Astrocyte (in vitro differentiated cells and primary cell): ENCODE measurements around the gene CA10. TPM values are rescaled to one million over a fixed set of nuclear protein-coding genes. Genes with fewer than 3 reads are reported as not detected.

Experiments
- DNase-seq: peaks from one replicate; pipeline ENCODE4 v3.0.0-alpha.2; 2010; ENCODE audit warnings: low read depth
- FAIRE-seq: peaks from 2 replicates; lab custom pipeline; 2011; peaks lifted over from hg19 to GRCh38; lab: Jason Lieb, UNC
- H2AFZ ChIP-seq: 2 replicates; pipeline ENCODE4 v1.6.0; 2012; ENCODE audit warnings: low read depth, low read length, inconsistent platforms
- H3K27ac ChIP-seq: 2 replicates; pipeline ENCODE4 v1.5.1; 2011; ENCODE audit warnings: low read depth, low read length, inconsistent platforms
- H3K27me3 ChIP-seq: 2 replicates; pipeline ENCODE4 v1.6.0; 2011; ENCODE audit warnings: low read length, inconsistent platforms; ENCODE audit not compliant: insufficient read depth
- H3K36me3 ChIP-seq: 2 replicates; pipeline ENCODE4 v1.5.1; 2011; ENCODE audit warnings: low read length, inconsistent platforms; ENCODE audit not compliant: insufficient read depth
- H3K4me1 ChIP-seq: 2 replicates; pipeline ENCODE4 v1.5.1; 2011; ENCODE audit warnings: low read length, inconsistent platforms; ENCODE audit not compliant: insufficient read depth
- H3K4me2 ChIP-seq: 2 replicates; pipeline ENCODE4 v1.6.0; 2012; ENCODE audit warnings: low read length, inconsistent platforms
- H3K4me3 ChIP-seq: 2 replicates; pipeline ENCODE4 v1.5.1; 2011; ENCODE audit warnings: low read depth, mild to moderate bottlenecking, low read length, inconsistent platforms; ENCODE audit not compliant: insufficient read depth
- H3K79me2 ChIP-seq: 2 replicates; pipeline ENCODE4 v1.6.0; 2012; ENCODE audit warnings: mild to moderate bottlenecking, low read length, inconsistent platforms; ENCODE audit not compliant: insufficient read depth
- H3K9ac ChIP-seq: 2 replicates; pipeline ENCODE4 v1.6.0; 2012; ENCODE audit warnings: mild to moderate bottlenecking, low read length, inconsistent platforms
- H3K9me3 ChIP-seq: 2 replicates; pipeline ENCODE4 v1.5.1; 2012; ENCODE audit warnings: low read depth, mild to moderate bottlenecking, low read length, inconsistent platforms; ENCODE audit not compliant: insufficient read depth
- H4K20me1 ChIP-seq: 2 replicates; pipeline ENCODE4 v1.6.0; 2012; ENCODE audit warnings: low read length, inconsistent platforms; ENCODE audit not compliant: insufficient read depth
- H3K27ac Mint-ChIP-seq: one replicate; pipeline ENCODE4 v1.8.0; 2021; ENCODE audit warnings: mild to moderate bottlenecking, mixed read lengths; ENCODE audit not compliant: unreplicated experiment
- H3K27me3 Mint-ChIP-seq: one replicate; pipeline ENCODE4 v1.8.0; 2021; ENCODE audit warnings: low read depth, mixed read lengths; ENCODE audit not compliant: unreplicated experiment
- H3K36me3 Mint-ChIP-seq: one replicate; pipeline ENCODE4 v1.8.0; 2021; ENCODE audit warnings: low read depth, mixed read lengths; ENCODE audit not compliant: unreplicated experiment
- H3K4me1 Mint-ChIP-seq: one replicate; pipeline ENCODE4 v1.8.0; 2021; ENCODE audit warnings: low read depth, mixed read lengths; ENCODE audit not compliant: unreplicated experiment
- H3K4me3 Mint-ChIP-seq: one replicate; pipeline ENCODE4 v1.8.0; 2021; ENCODE audit warnings: mild to moderate bottlenecking, moderate library complexity, mixed read lengths; ENCODE audit not compliant: unreplicated experiment
- H3K9me3 Mint-ChIP-seq: one replicate; pipeline ENCODE4 v1.8.0; 2021; ENCODE audit warnings: mild to moderate bottlenecking, mixed read lengths; ENCODE audit not compliant: unreplicated experiment
- EZH2 ChIP-seq: IDR thresholded peaks from 2 replicates; pipeline ENCODE4 v1.6.1; 2012; ENCODE audit warnings: mild to moderate bottlenecking, low read length, inconsistent platforms; ENCODE audit not compliant: insufficient read depth
- total RNA-seq: library from RNA; stranded (reverse); gene quantifications from 2 replicates; pipeline ENCODE4 v1.2.1, GENCODE V29; 2021
- TF ChIP-seq, protein P1 (sequence below): IDR thresholded peaks from 2 replicates; pipeline ENCODE4 v1.5.1; 2011; ENCODE audit warnings: low read depth, mild to moderate bottlenecking, inconsistent platforms, low read length, moderate library complexity; ENCODE audit not compliant: insufficient read depth

Gene CA10
- total RNA-seq, 1 donor from 2014 or later, result 0.43 TPM

DNA sequence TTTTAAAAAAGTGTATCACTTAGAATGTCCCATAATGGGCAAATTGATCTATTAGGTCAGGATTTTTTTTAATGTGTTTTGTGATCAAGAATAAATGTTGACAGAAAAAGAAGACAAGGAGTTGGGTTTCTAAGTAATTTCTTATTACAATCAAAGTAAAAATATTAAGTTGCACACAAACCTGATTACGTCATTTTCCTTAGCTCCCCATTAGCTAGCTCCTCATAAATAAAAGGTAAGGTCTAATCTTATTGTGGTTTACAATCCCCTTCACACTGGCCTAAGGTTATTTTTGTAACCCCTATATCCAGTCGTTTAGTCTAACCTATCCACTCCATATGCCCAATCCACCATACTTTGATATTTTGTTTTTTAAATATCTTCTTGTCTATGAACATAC is 7.6 kb downstream of the CA10 start:
- H2AFZ ChIP-seq, result no peak overlapping the region
- H3K27ac Mint-ChIP-seq, result no peak overlapping the region
- H3K4me1 Mint-ChIP-seq, result peaks cover 22% of the 10 kb centered on the region
- TF ChIP-seq, protein P1, sequence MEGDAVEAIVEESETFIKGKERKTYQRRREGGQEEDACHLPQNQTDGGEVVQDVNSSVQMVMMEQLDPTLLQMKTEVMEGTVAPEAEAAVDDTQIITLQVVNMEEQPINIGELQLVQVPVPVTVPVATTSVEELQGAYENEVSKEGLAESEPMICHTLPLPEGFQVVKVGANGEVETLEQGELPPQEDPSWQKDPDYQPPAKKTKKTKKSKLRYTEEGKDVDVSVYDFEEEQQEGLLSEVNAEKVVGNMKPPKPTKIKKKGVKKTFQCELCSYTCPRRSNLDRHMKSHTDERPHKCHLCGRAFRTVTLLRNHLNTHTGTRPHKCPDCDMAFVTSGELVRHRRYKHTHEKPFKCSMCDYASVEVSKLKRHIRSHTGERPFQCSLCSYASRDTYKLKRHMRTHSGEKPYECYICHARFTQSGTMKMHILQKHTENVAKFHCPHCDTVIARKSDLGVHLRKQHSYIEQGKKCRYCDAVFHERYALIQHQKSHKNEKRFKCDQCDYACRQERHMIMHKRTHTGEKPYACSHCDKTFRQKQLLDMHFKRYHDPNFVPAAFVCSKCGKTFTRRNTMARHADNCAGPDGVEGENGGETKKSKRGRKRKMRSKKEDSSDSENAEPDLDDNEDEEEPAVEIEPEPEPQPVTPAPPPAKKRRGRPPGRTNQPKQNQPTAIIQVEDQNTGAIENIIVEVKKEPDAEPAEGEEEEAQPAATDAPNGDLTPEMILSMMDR, result no peak
- no peak for TF ChIP-seq EZH2
- H4K20me1 ChIP-seq, result no peaks in the 10 kb centered on the region
- no peak overlapping the region for H3K4me3 ChIP-seq
- FAIRE-seq, result no peak
- no peaks in the 10 kb centered on the region for H3K9me3 ChIP-seq
- peaks cover 3% of the 10 kb centered on the region for H3K27me3 ChIP-seq
- peaks cover 9% of the 10 kb centered on the region for H3K27me3 Mint-ChIP-seq
- no peak overlapping the region for H3K27ac ChIP-seq
- H3K36me3 ChIP-seq, result no peaks in the 10 kb centered on the region
- H3K9me3 Mint-ChIP-seq, result no peaks in the 10 kb centered on the region
- no peak overlapping the region for H3K4me2 ChIP-seq
- H3K9ac ChIP-seq, result no peak overlapping the region
- H3K4me1 ChIP-seq, result peaks cover 13% of the 10 kb centered on the region
- no peak overlapping the region for H3K4me3 Mint-ChIP-seq
- no peaks in the 10 kb centered on the region for H3K79me2 ChIP-seq
- DNase-seq, result no peak
- H3K36me3 Mint-ChIP-seq, result no peaks in the 10 kb centered on the region

DNA sequence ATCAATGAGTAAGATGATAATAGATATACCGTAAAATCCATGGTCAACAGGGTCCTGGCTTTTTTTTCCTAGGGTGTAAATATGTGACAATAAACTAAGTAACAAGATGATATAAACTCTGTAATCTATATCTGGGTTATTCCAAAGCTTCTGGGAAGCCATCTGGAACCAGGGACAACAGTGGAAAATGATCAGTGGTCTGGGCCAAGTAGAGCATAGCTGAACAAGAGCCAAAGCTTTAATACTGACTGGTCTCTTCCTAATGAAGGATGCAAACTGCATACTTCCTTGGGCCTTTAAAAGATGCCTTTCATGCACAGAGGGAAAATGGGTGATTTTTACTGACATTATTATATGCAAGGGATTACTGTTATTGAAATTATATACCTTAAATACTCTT is 8.9 kb downstream of the CA10 start:
- Histone ChIP-seq H2AFZ (no peak overlapping the region), H3K27ac (no peak overlapping the region), H3K27me3 (peaks cover 3% of the 10 kb centered on the region), H3K9me3 (no peaks in the 10 kb centered on the region), H3K4me2 (no peak overlapping the region), H3K4me3 (no peak overlapping the region), H3K36me3 (no peaks in the 10 kb centered on the region), H3K79me2 (no peaks in the 10 kb centered on the region), H3K4me1 (peaks cover 13% of the 10 kb centered on the region), H4K20me1 (no peaks in the 10 kb centered on the region), H3K9ac (no peak overlapping the region)
- peaks cover 7% of the 10 kb centered on the region for H3K27me3 Mint-ChIP-seq
- H3K36me3 Mint-ChIP-seq, result no peaks in the 10 kb centered on the region
- H3K27ac Mint-ChIP-seq, result no peak overlapping the region
- FAIRE-seq (no peak), DNase-seq (no peak)
- peaks cover 29% of the 10 kb centered on the region for H3K4me1 Mint-ChIP-seq
- no peak for TF ChIP-seq EZH2
- TF ChIP-seq, protein P1, result no peak
- H3K4me3 Mint-ChIP-seq, result no peak overlapping the region
- no peaks in the 10 kb centered on the region for H3K9me3 Mint-ChIP-seq

DNA sequence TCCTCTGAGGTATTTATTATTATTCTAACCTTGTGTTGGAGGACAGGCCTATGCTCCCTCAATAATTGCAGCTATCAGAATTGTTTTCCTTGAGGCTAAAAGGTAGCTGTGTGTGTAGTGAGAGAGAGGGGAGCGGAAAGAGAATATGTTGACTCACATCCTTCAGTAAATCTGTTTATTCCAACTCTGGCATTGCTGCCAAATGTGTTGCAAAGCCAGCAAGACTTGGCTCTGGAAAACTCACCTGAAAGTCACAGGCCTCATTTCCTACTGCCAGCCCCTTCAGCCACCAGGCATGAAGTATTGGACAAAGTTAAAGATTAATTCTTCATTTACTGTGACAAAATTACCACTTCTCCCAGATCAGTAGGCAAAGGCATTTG is 9.6 kb downstream of the CA10 start:
- H3K9ac ChIP-seq, result no peak overlapping the region
- Mint-ChIP-seq H3K4me3 (no peak overlapping the region), H3K27me3 (peaks cover 4% of the 10 kb centered on the region), H3K9me3 (no peaks in the 10 kb centered on the region), H3K4me1 (peaks cover 29% of the 10 kb centered on the region), H3K27ac (no peak overlapping the region), H3K36me3 (no peaks in the 10 kb centered on the region)
- no peaks in the 10 kb centered on the region for H3K79me2 ChIP-seq
- H3K9me3 ChIP-seq, result no peaks in the 10 kb centered on the region
- no peaks in the 10 kb centered on the region for H3K36me3 ChIP-seq
- no peak overlapping the region for H3K4me2 ChIP-seq
- peaks cover 13% of the 10 kb centered on the region for H3K4me1 ChIP-seq
- no peak overlapping the region for H3K4me3 ChIP-seq
- H3K27me3 ChIP-seq, result no peaks in the 10 kb centered on the region
- DNase-seq (no peak), FAIRE-seq (no peak)
- no peak overlapping the region for H3K27ac ChIP-seq
- H4K20me1 ChIP-seq, result no peaks in the 10 kb centered on the region
- no peak for TF ChIP-seq EZH2
- TF ChIP-seq, protein P1, result no peak
- no peak overlapping the region for H2AFZ ChIP-seq
